GM19035 (cell line): ENCODE measurements around the gene MTMR2.
"Not testable (repeated sequence)": the region's sequence is repeated elsewhere in the genome, so short reads cannot be mapped to it uniquely, and the experiment has no call there.

Source experiments
- ATAC-seq: cut with Tn5 transposase; IDR thresholded peaks from one replicate; pipeline ENCODE4 v1.9.1; 2021; ENCODE audit not compliant: unreplicated experiment

Gene MTMR2

GRCh38 chr11:95888439-95888838 is 35.5 kb downstream of the MTMR2 start:
- ATAC-seq = no peak

DNA sequence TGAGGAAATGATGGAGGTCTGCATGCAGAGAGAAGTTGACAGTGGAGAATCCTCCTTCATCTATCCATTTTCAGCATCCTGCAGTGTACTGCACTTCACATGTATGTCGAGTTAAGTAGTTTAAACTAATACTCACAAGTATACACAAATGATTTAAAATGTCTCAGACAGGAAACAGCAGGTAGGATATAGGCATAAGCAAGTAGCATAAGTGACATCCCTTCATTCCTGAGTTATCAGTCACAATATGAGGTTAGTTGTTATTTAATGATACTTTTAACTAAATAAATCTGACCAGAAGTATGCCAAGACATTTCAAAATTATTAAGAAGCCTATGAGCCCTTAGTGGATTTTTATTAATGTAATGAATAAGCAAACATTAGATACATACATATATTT is 37.4 kb downstream of the MTMR2 start:
- ATAC-seq = no peak

GRCh38 chr11:95884802-95885201 is 39.1 kb downstream of the MTMR2 start:
- no peak for ATAC-seq

DNA sequence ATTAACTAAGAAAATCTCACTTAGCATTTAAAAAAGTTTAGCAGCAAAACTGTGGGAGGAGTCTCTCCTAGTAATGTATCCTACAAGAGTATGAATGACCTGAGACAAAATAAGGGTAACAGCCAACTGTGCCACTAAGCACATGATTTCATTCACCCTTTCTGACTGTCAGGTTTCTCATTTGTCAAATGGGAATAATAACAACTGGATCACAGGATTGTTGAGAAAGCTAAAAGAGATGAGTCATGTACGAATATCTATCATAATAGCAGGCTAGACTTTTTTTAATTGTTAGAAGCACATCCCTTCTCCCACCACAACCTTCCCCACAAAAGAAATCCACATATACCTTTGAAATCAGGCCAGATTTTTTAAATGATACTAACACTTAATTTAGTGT is 39.5 kb downstream of the MTMR2 start:
- ATAC-seq = no peak

DNA sequence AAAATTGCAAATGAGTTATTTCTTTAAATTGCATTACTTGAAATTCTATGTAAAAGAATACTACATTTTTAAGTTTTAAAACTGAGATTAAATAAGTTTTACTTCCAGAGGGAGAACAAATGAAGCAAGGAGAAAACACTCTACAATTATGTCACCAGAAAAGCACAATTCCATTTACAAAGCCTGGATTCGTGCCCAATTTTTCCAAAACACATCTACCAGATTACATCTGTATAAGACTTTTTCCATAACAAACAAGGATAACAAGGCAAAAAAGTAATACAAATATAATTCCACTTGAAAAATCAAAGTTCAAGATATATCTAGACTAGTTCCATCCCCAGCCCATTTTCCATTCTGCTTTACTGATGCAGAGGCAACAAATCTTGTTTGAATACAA is 40.5 kb downstream of the MTMR2 start:
- no peak for ATAC-seq

GRCh38 chr11:95877291-95877690 is 46.6 kb downstream of the MTMR2 start:
- no peak for ATAC-seq

DNA sequence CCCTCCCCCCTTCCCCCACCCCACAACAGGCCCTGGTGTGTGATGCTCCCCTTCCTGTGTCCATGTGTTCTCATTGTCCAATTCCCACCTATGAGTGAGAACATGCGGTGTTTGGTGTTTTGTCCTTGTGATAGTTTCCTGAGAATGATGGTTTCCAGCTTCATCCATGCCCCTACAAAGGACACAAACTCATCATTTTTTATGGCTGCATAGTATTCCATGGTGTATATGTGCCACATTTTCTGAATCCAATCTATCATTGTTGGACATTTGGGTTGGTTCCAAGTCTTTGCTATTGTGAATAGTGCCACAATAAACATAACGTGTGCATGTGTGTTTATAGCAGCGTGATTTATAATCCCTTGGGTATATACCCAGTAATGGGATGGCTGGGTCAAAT is 53.0 kb downstream of the MTMR2 start:
- not testable (repeated sequence) for ATAC-seq

DNA sequence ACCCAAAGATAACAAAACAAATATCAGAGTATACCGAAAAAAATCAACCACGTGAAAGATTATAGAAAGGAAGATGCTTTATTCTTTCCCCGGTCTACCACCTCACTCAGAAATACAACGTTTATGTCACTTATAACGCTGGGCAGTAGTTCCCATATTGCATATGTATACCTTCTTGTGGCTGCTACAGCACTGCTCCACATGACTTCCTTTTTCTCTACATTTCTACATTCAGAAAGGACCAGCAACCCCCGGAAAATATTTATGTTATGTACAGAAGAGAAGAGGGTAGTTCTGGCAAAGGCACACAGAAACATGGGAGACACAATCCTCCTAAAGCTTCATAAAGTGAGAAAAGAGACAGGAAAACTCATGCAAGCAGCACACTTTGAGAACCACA is 56.8 kb downstream of the MTMR2 start:
- ATAC-seq = no peak

- no peak for ATAC-seq
Measured at GRCh38 chr11:95863486-95864140, 60.3 kb downstream of the MTMR2 start.

GRCh38 chr11:95860024-95860423 is 63.9 kb downstream of the MTMR2 start:
- not testable (repeated sequence) for ATAC-seq

GRCh38 chr11:95854362-95854761 is 69.5 kb downstream of the MTMR2 start:
- not testable (repeated sequence) for ATAC-seq

- no peak for ATAC-seq
Measured at GRCh38 chr11:95853862-95854261, 70.0 kb downstream of the MTMR2 start.

- ATAC-seq = no peak
Measured at GRCh38 chr11:95853138-95853537, 70.8 kb downstream of the MTMR2 start.

- no peak for ATAC-seq
Measured at GRCh38 chr11:95850137-95850536, 73.8 kb downstream of the MTMR2 start.

DNA sequence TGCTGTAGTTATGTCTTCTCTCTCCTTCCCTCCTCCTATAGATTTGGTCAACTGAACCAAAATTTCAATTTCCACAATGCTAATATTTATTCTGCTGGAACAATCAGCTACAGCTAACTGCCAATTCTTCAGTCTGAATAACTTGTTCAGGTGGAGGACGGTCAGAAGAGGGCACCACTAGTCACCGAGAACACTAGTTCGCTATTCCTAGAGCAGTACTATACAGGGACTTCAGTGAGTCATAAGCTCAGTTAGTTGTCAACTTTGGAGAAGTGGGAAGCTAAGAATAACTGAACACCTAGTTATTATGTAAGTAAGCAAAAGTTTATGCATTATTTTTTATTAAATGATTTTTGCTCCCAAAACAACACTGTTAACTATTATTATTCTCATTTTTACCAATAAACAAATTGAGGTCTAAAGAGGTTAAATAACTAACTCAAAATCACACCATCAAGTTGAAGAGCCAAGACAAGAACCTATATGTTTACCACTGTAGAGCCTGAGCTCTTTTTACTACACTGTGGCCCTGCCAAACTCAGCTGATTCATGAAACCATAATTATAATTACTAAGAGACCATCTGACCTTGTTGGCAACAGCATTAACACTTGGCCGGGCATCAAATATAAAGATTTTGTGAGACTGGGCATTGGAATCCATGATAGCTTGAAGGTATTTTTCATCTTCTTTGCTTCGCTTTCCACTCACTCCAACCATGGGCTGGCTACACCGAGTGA is 74.7 kb downstream of the MTMR2 start:
- peak; percentile 52 for ATAC-seq

DNA sequence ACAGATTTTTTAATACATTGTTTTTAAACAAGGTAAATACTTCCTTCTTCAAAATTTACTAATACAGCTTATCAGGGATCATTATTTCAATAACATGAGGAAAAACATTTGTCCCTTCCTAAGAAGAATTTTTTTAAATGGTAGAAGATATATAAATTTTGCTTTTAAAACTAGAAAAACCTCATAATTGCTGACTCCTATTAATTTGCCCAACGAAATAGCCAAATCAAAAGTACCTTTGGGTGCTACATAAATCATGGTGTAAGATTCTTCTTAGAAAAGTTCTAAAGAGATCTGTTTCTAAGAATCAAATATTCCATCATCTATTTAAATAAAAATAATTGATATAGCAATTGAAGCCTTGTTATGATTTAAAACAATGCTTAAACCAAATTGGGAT is 78.7 kb downstream of the MTMR2 start:
- ATAC-seq = no peak

DNA sequence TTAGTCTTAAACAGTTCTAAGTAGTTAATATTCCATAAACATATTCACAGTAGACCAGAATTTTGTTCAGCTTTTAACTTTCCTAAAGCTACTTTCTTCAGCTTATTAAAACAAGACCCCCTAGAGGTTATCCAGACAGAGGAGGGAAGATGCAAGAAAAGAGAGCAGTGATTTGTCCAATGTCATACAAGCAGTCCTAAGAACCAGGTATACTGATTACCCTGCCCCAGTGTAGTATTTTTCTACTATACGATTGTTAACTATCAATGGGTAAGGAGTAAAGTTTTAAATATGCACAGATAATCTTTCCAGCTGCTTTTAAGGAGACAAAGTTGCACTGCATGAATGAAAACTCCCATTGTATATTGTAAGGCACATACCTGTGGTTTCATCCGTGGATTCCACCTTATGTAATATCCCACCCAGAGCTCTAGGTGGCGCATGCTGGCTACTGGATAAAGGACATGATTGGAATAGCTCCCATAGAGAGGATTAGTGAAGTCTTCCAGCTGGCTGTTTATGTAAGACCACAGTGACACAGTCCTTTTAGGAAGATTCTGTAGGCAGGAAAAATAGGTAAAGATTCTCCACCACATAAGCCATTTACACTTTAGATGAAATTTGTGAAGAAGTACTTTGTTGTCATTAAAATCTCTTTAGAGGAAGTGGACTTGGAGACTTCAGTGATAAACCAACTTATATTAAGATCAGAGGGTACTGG is 88.0 kb downstream of the MTMR2 start:
- ATAC-seq = peak; percentile 86

- no peak for ATAC-seq
Measured at GRCh38 chr11:95835351-95835750, 88.6 kb downstream of the MTMR2 start.

GRCh38 chr11:95833378-95833777 is 90.5 kb downstream of the MTMR2 start:
- no peak for ATAC-seq

GRCh38 chr11:95832763-95833162 is 91.1 kb downstream of the MTMR2 start:
- ATAC-seq = no peak

- no peak for ATAC-seq
Measured at GRCh38 chr11:95831198-95831883, 92.6 kb downstream of the MTMR2 start.
